ENCODE results near the gene LKAAEAR1.

The LKAAEAR1 gene

GRCh38 chr20:64033981-64034493 is 50.2 kb downstream of the LKAAEAR1 start:
- DNase-seq, result no peak
